ENCODE measurements around the gene ANGPT4.

- TF ChIP-seq CHAMP1 (IDR thresholded peaks at IDR 0.05) (no peak), SMAD3 (CRISPR knock-in tag; conservative IDR thresholded peaks at IDR 0.05) (no peak), CHD4 (IDR thresholded peaks at IDR 0.05; ENCODE audit: insufficient read depth, insufficient replicate concordance, low read depth, low read length, poor library complexity, severe bottlenecking) (no peak), POLR2AphosphoS2 (IDR thresholded peaks at IDR 0.05; ENCODE audit: low read length) (no peak), ZNF639 (CRISPR knock-in tag; conservative IDR thresholded peaks at IDR 0.05 in 1 of 2, IDR thresholded peaks at IDR 0.05 in 1 of 2) (no peak), NR2C2 (CRISPR knock-in tag; IDR thresholded peaks at IDR 0.05) (no peak), NR2C2 (tag; IDR thresholded peaks at IDR 0.05) (no peak), CTCF (IDR thresholded peaks at IDR 0.05 in 2 of 3, conservative IDR thresholded peaks at IDR 0.05 in 1 of 3; ENCODE audit: insufficient read depth in 2 of 3, low read depth in 1 of 3, low read length in 3 of 3) (no peak), SMC3 (conservative IDR thresholded peaks at IDR 0.05; ENCODE audit: insufficient read depth, low read depth, low read length) (no peak), ELF2 (CRISPR knock-in tag; IDR thresholded peaks at IDR 0.05) (no peak), KDM5B (IDR thresholded peaks at IDR 0.05; ENCODE audit: insufficient replicate concordance, low read depth, low read length) (no peak), POLR2AphosphoS5 (IDR thresholded peaks at IDR 0.05; ENCODE audit: control insufficient read depth, insufficient read depth, low read depth, low read length) (no peak), BHLHE40 (IDR thresholded peaks at IDR 0.05; ENCODE audit: low read length) (no peak), ZNF699 (CRISPR knock-in tag; IDR thresholded peaks at IDR 0.05; ENCODE audit: insufficient replicate concordance) (no peak)
Observed at GRCh38 chr20:855466-856360, 60.4 kb downstream of the ANGPT4 start.

All from K562 (cell line).